ENCODE results near the gene UNC5C. TPM values are rescaled to one million over a fixed set of nuclear protein-coding genes. Genes with fewer than 3 reads are reported as not detected.

UNC5C gene
- total RNA-seq, 2 experiments from 2014 or later: not detected

DNA sequence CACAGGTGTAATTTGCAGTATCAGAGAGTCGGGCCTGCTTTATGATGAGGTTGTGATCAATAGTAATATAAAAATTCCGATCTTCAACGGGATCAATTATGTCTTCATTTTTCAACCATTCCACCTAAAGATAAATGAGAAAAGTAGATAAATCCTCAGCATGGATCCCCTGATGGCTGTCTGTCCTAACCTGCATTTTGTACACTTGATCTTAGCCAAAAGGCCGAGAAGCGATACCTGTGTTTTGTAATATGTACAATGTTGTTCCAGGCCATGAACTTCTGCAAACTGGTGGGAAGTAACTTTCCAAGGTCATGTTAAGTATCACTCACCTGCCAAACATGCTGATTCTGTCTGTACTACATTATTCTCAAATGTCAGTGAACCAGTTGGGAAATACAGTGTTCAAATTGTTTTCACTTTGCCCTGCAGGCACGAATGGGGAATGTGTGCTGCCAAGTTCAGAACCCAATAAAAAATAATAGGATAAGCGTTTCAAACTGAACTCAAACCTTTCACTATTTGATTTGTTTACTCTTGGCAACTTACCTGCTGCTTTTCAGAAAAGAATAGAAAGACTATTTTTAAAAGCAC lies 298.1 kb downstream of the UNC5C start:
- Histone ChIP-seq H3K9me3 (ENCODE audit: low read length) (no peaks in the 10 kb centered on the region), H3K9me2 (ENCODE audit: insufficient read depth, low read length) (no peaks in the 10 kb centered on the region), H2AFZ (ENCODE audit: low read length) (no peak overlapping the region), H3K79me2 (ENCODE audit: insufficient read depth, low read depth, low read length) (no peaks in the 10 kb centered on the region), H3K4me2 (ENCODE audit: low read length) (no peak overlapping the region), H3K36me3 (ENCODE audit: insufficient read depth, low read length) (no peaks in the 10 kb centered on the region), H4K20me1 (ENCODE audit: insufficient read depth, low read length) (no peaks in the 10 kb centered on the region), H3K4me3 (ENCODE audit: low read depth, low read length, poor library complexity, severe bottlenecking) (no peak overlapping the region), H3K27ac (ENCODE audit: low read depth, low read length, poor library complexity, severe bottlenecking) (no peak overlapping the region), H3K4me1 (ENCODE audit: insufficient read depth, low read length, poor library complexity, severe bottlenecking) (no peaks in the 10 kb centered on the region)
- POLR2A ChIA-PET: no interaction called here
- no peak for TF ChIP-seq EZH2phosphoT487 (IDR thresholded peaks at IDR 0.05; ENCODE audit: borderline replicate concordance, low read depth, low read length)
- TF ChIP-seq, protein P1, sequence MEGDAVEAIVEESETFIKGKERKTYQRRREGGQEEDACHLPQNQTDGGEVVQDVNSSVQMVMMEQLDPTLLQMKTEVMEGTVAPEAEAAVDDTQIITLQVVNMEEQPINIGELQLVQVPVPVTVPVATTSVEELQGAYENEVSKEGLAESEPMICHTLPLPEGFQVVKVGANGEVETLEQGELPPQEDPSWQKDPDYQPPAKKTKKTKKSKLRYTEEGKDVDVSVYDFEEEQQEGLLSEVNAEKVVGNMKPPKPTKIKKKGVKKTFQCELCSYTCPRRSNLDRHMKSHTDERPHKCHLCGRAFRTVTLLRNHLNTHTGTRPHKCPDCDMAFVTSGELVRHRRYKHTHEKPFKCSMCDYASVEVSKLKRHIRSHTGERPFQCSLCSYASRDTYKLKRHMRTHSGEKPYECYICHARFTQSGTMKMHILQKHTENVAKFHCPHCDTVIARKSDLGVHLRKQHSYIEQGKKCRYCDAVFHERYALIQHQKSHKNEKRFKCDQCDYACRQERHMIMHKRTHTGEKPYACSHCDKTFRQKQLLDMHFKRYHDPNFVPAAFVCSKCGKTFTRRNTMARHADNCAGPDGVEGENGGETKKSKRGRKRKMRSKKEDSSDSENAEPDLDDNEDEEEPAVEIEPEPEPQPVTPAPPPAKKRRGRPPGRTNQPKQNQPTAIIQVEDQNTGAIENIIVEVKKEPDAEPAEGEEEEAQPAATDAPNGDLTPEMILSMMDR (conservative IDR thresholded peaks at IDR 0.05; ENCODE audit: low read length): no peak
- CTCF ChIA-PET (ENCODE audit: unreplicated experiment): no interaction called here
- DNase-seq (ENCODE audit: low spot score): no peak
- intact Hi-C loops (cut with micrococcal nuclease; ENCODE audit: unreplicated experiment): no loop called here
- BruUV-seq (replicated peaks): no TSS peak

DNA sequence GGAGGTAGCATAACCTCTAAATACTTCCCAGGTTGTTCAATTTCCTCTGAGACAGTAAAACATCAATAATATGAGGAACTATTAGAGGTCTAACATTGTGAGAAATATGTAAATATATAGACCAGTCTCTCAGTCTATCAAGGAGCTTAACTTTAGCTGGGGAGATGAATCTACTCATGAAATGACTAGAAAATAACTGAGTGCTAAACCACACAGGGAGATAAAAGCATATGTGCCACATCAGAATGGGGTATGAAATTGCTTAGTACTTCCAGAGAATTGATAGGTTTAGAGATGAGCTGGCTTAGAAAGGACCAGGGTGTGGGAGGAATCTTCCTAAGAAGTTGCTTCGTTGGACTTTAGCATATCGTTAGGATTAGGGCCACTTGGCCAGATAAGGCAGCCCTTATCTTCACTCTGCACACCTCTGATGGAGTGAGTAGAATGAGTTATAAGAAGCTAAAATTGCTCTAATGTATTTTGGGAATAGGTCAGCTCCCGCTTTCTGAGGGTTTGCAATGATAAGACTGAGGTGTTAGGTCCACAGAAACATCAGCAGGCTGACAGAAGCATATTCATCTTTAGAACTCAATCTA lies 299.2 kb downstream of the UNC5C start:
- POLR2A ChIA-PET: no interaction called here
- CTCF ChIA-PET (ENCODE audit: unreplicated experiment): no interaction called here
- no peaks in the 10 kb centered on the region for H3K79me2 ChIP-seq (ENCODE audit: insufficient read depth, low read depth, low read length)
- no peaks in the 10 kb centered on the region for H3K9me3 ChIP-seq (ENCODE audit: low read length)
- no peaks in the 10 kb centered on the region for H3K36me3 ChIP-seq (ENCODE audit: insufficient read depth, low read length)
- TF ChIP-seq EZH2phosphoT487 (IDR thresholded peaks at IDR 0.05; ENCODE audit: borderline replicate concordance, low read depth, low read length): no peak
- TF ChIP-seq, protein P1 (conservative IDR thresholded peaks at IDR 0.05; ENCODE audit: low read length): no peak
- no peak overlapping the region for H3K4me3 ChIP-seq (ENCODE audit: low read depth, low read length, poor library complexity, severe bottlenecking)
- no peaks in the 10 kb centered on the region for H4K20me1 ChIP-seq (ENCODE audit: insufficient read depth, low read length)
- DNase-seq (ENCODE audit: low spot score): no peak
- BruUV-seq (replicated peaks): no TSS peak
- no peaks in the 10 kb centered on the region for H3K4me1 ChIP-seq (ENCODE audit: insufficient read depth, low read length, poor library complexity, severe bottlenecking)
- H3K9me2 ChIP-seq (ENCODE audit: insufficient read depth, low read length): no peaks in the 10 kb centered on the region
- H3K27ac ChIP-seq (ENCODE audit: low read depth, low read length, poor library complexity, severe bottlenecking): no peak overlapping the region
- intact Hi-C loops (cut with micrococcal nuclease; ENCODE audit: unreplicated experiment): no loop called here
- H3K4me2 ChIP-seq (ENCODE audit: low read length): no peak overlapping the region
- H2AFZ ChIP-seq (ENCODE audit: low read length): no peak overlapping the region; the same call in 1 of the 2 replicates

DNA sequence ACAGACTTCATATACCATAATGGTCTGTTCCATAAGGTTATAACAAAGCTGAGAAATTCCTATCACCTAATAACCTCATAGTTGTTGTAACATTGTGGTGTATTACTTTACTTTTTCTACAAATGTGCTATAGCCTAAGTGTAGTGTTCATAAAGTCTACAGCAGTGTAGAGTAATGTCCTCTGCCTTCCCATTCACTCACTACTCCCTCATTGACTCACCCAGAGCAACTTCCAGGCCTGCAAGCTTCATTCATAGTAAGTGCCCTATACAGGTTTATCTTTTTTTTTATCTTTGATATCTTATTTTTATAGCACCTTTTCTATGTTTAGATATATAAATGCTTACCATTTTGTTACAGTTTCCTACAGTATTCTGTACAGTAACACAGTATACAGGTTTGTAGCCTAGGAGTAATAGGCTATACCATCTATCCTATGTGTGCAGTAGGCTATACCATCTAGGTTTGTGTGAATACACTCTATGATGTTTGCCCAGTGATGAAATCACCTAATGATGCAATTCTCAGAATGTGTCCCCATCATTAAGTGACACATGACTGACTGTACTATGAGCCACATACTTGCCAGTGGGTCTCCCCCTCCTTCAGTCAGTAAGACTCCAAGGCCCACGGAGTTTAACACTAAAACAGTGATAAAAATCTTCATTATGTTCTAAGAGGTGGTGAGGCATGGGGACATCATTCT lies 299.9 kb downstream of the UNC5C start:
- Histone ChIP-seq H3K4me2 (ENCODE audit: low read length) (no peak overlapping the region), H2AFZ (ENCODE audit: low read length) (no peak overlapping the region), H3K9me3 (ENCODE audit: low read length) (no peaks in the 10 kb centered on the region), H4K20me1 (ENCODE audit: insufficient read depth, low read length) (no peaks in the 10 kb centered on the region), H3K4me3 (ENCODE audit: low read depth, low read length, poor library complexity, severe bottlenecking) (no peak overlapping the region), H3K27ac (ENCODE audit: low read depth, low read length, poor library complexity, severe bottlenecking) (no peak overlapping the region), H3K4me1 (ENCODE audit: insufficient read depth, low read length, poor library complexity, severe bottlenecking) (no peaks in the 10 kb centered on the region), H3K79me2 (ENCODE audit: insufficient read depth, low read depth, low read length) (no peaks in the 10 kb centered on the region), H3K9me2 (ENCODE audit: insufficient read depth, low read length) (no peaks in the 10 kb centered on the region), H3K36me3 (ENCODE audit: insufficient read depth, low read length) (no peaks in the 10 kb centered on the region)
- ChIA-PET CTCF (ENCODE audit: unreplicated experiment) (no interaction called here), POLR2A (no interaction called here)
- no peak for DNase-seq (ENCODE audit: low spot score)
- BruUV-seq (replicated peaks): no TSS peak
- TF ChIP-seq EZH2phosphoT487 (IDR thresholded peaks at IDR 0.05; ENCODE audit: borderline replicate concordance, low read depth, low read length): no peak
- TF ChIP-seq, protein P1 (conservative IDR thresholded peaks at IDR 0.05; ENCODE audit: low read length): no peak
- intact Hi-C loops (cut with micrococcal nuclease; ENCODE audit: unreplicated experiment): no loop called here
